Measurements from ENCODE around the gene ALAD. TPM values are rescaled to one million over a fixed set of nuclear protein-coding genes. Genes with fewer than 3 reads are reported as not detected.

ALAD gene
- total and polyA plus RNA-seq, 2 of the 8 experiments (the other 6 are each of a cell fraction or from before 2014, with no cell fraction given) = 8.2 to 15.3 TPM

DNA sequence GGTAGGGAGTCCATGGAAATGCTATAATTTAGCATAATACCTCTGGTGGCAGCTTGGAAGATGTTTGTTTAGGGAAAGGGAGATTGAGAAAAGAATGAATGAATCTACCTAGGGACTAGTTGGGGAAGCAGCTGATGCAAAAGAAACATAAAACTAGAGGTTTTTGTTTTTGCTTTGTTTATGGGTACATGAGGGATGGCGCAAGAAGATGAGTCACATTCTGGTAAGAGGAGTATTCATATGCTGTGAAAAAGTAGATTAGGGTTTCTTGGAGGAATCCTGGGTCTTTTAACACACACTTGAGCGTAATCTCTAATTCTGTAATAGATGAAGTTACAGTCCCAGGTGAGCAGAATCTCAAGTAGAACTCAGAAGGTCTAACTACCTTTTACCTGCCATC, 26.5 kb upstream of the ALAD start:
- H3K14ac ChIP-seq (ENCODE audit: insufficient read length) = no peak overlapping the region
- H2BK12ac ChIP-seq (ENCODE audit: low read depth, low read length) = no peak overlapping the region
- H2AFZ ChIP-seq (ENCODE audit: low read length) = no peak overlapping the region
- ChIA-PET POLR2A (ENCODE audit: partially characterized antibody) (interaction anchor here (1.2 kb wide), 1 partner anchor 18 kb away, joined by 5 read pairs; the partner anchor contains the start of genes C9orf43 and POLE3), CTCF (ENCODE audit: partially characterized antibody) (interaction anchor here (0.7 to 1.3 kb wide), 4 partner anchors 11 to 227 kb away, joined by 3 to 4 read pairs (median 4); no protein-coding TSS in a partner anchor)
- no peaks in the 10 kb centered on the region for H4K20me1 ChIP-seq (replicated peaks in 1 of 2; ENCODE audit: control insufficient read depth in 1 of 2, insufficient read depth in 2 of 2, low read length in 2 of 2)
- H3K4me1 ChIP-seq (replicated peaks in 1 of 4; ENCODE audit: control insufficient read depth in 3 of 4, insufficient read depth in 4 of 4, low read length in 3 of 4) = no peaks in the 10 kb centered on the region
- H3K27me3 ChIP-seq (replicated peaks in 1 of 4; ENCODE audit: control insufficient read depth in 3 of 4, extremely low read depth in 1 of 4, insufficient read depth in 3 of 4, low read length in 3 of 4) = no peaks in the 10 kb centered on the region
- no peak overlapping the region for H3K4ac ChIP-seq (replicated peaks; ENCODE audit: insufficient read length, low read depth, low read length)
- no peaks in the 10 kb centered on the region for H3K23me2 ChIP-seq (ENCODE audit: low read depth, low read length)
- H3K23ac ChIP-seq (ENCODE audit: insufficient read length) = no peak overlapping the region
- no peak overlapping the region for H3K4me3 ChIP-seq (ENCODE audit: extremely low read depth in 1 of 4, insufficient read depth in 2 of 4, low read depth in 3 of 4, low read length in 4 of 4)
- no peak overlapping the region for H3K18ac ChIP-seq (ENCODE audit: extremely low read depth, low read length)
- no peak overlapping the region for H4K8ac ChIP-seq (ENCODE audit: extremely low read depth, insufficient read depth, low read length)
- no peak overlapping the region for H2BK20ac ChIP-seq (ENCODE audit: low read length)
- no peak overlapping the region for H2BK15ac ChIP-seq (ENCODE audit: low read length)
- H2AK5ac ChIP-seq (ENCODE audit: low read depth, low read length) = no peak overlapping the region
- no peaks in the 10 kb centered on the region for H3K36me3 ChIP-seq (ENCODE audit: control insufficient read depth in 2 of 4, insufficient read depth in 4 of 4, low read length in 3 of 4)
- no peak overlapping the region for H3K56ac ChIP-seq (replicated peaks; ENCODE audit: insufficient read length, low read depth, low read length)
- WGBS, 2 experiments (ENCODE audit: extremely low coverage in 1 of 2, insufficient coverage in 1 of 2, insufficient read length in 1 of 2, insufficient replicate concordance in 2 of 2, low coverage in 1 of 2, low lambda C conversion rate in 2 of 2, missing lambda C conversion rate in 1 of 2) = 93% methylated on average over 2 of the region's 2 CpGs; no CpG with 5 or more reads in 1 of the 2 experiments
- H2BK5ac ChIP-seq (ENCODE audit: low read depth, low read length) = no peak overlapping the region
- no peak overlapping the region for H3K9ac ChIP-seq (replicated peaks in 1 of 4; ENCODE audit: extremely low read depth in 1 of 4, low read depth in 3 of 4, low read length in 3 of 4)
- no peaks in the 10 kb centered on the region for H3K79me1 ChIP-seq (ENCODE audit: low read depth, low read length)
- no peak overlapping the region for H3K4me2 ChIP-seq (ENCODE audit: insufficient read depth in 1 of 2, low read depth in 2 of 2, low read length in 2 of 2)
- FAIRE-seq (no peak), DNase-seq (ENCODE audit: low read depth in 1 of 2, low spot score in 2 of 2) (no peak)
- H3K79me2 ChIP-seq (ENCODE audit: control insufficient read depth in 1 of 2, insufficient read depth in 2 of 2, low read length in 2 of 2) = no peaks in the 10 kb centered on the region
- no peak overlapping the region for H4K91ac ChIP-seq (replicated peaks; ENCODE audit: insufficient read length, low read length)
- H3K9me3 ChIP-seq (ENCODE audit: insufficient read depth in 2 of 2, low read depth in 1 of 2, low read length in 1 of 2) = no peaks in the 10 kb centered on the region
- no peak overlapping the region for H2BK120ac ChIP-seq (replicated peaks; ENCODE audit: low read depth, low read length)
- no peak overlapping the region for H4K5ac ChIP-seq (ENCODE audit: insufficient read length, low read depth, low read length)
- no peak overlapping the region for H3K27ac ChIP-seq (ENCODE audit: low read depth, low read length)
- TF ChIP-seq SIX5 (IDR thresholded peaks at IDR 0.05; ENCODE audit: low read depth, low read length) (no peak), RBBP5 (IDR thresholded peaks at IDR 0.05; ENCODE audit: borderline replicate concordance, low read depth, low read length) (no peak), SP2 (IDR thresholded peaks at IDR 0.05; ENCODE audit: low read length) (no peak), CBX5 (IDR thresholded peaks at IDR 0.05; ENCODE audit: low read depth, low read length) (no peak), E2F6 (IDR thresholded peaks at IDR 0.05) (no peak), BCL11A (IDR thresholded peaks at IDR 0.05; ENCODE audit: low read depth in 2 of 2, low read length in 2 of 2) (no peak), TCF12 (IDR thresholded peaks at IDR 0.05; ENCODE audit: low read depth, low read length) (no peak), ATF2 (IDR thresholded peaks at IDR 0.05; ENCODE audit: low read length) (no peak), RNF2 (IDR thresholded peaks at IDR 0.05; ENCODE audit: borderline replicate concordance, low read depth, low read length, missing control alignments, poor library complexity, severe bottlenecking) (no peak)
- TF ChIP-seq, protein P1, sequence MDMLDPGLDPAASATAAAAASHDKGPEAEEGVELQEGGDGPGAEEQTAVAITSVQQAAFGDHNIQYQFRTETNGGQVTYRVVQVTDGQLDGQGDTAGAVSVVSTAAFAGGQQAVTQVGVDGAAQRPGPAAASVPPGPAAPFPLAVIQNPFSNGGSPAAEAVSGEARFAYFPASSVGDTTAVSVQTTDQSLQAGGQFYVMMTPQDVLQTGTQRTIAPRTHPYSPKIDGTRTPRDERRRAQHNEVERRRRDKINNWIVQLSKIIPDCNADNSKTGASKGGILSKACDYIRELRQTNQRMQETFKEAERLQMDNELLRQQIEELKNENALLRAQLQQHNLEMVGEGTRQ (IDR thresholded peaks at IDR 0.05; ENCODE audit: low read length) = no peak

All from H1 (cell line).